ENCODE results near the gene VPS11.

GRCh38 chr11:119084663-119085436 is 17.2 kb downstream of the VPS11 start, which contains the start of gene HMBS:
- TF ChIP-seq CTCF (conservative IDR thresholded peaks at IDR 0.05 in 1 of 2, IDR thresholded peaks at IDR 0.05 in 1 of 2; ENCODE audit: extremely low read depth in 1 of 2, insufficient read depth in 1 of 2, low read depth in 1 of 2, low read length in 2 of 2) = no peak
- no peak for TF ChIP-seq EZH2 (IDR thresholded peaks at IDR 0.05; ENCODE audit: borderline replicate concordance, low read length)
